Nephron (organoid): Measurements from ENCODE around the gene STAT1.

Experiments used
- H3K27ac Mint-ChIP-seq, 3 experiments: 2 replicates each; pipeline ENCODE4 v1.8.0; 2020; ENCODE audit warnings: mixed read lengths in 3 of 3, mild to moderate bottlenecking in 2 of 3, moderate library complexity in 1 of 3
- H3K27me3 Mint-ChIP-seq: 2 replicates; pipeline ENCODE4 v1.8.0; 2021; ENCODE audit warnings: low read depth, mild to moderate bottlenecking, moderate library complexity, mixed read lengths
- H3K36me3 Mint-ChIP-seq: 2 replicates; pipeline ENCODE4 v1.8.0; 2020; ENCODE audit warnings: low read depth, mixed read lengths
- H3K4me1 Mint-ChIP-seq: 2 replicates; pipeline ENCODE4 v1.8.0; 2020; ENCODE audit warnings: mixed read lengths
- H3K4me3 Mint-ChIP-seq, 3 experiments: 2 replicates each; pipeline ENCODE4 v1.8.0; 2020; ENCODE audit warnings: mild to moderate bottlenecking in 3 of 3, mixed read lengths in 3 of 3, moderate library complexity in 2 of 3
- H3K9me3 Mint-ChIP-seq: 2 replicates; pipeline ENCODE4 v1.8.0; 2020; ENCODE audit warnings: mixed read lengths
- CTCF ChIP-seq, 3 experiments: fragments of 200-600 bp; sonication (generic); IDR thresholded peaks; one replicate each; pipeline ENCODE4 v1.5.0; 2021; ENCODE audit warnings: antibody characterized with exemption in 3 of 3; ENCODE audit not compliant: unreplicated experiment in 3 of 3

STAT1 gene

GRCh38 chr2:190972846-190973245 lies 41.1 kb downstream of the STAT1 start:
- H3K9me3 Mint-ChIP-seq = no peaks in the 10 kb centered on the region
- H3K36me3 Mint-ChIP-seq = peaks cover 90% of the 10 kb centered on the region
- H3K27me3 Mint-ChIP-seq = no peaks in the 10 kb centered on the region
- H3K27ac Mint-ChIP-seq = no peak overlapping the region
- no peak for TF ChIP-seq CTCF (IDR thresholded peaks at IDR 0.05; ENCODE audit: unreplicated experiment in 3 of 3)
- no peak overlapping the region for H3K4me3 Mint-ChIP-seq
- H3K4me1 Mint-ChIP-seq = peaks cover 3% of the 10 kb centered on the region

- TF ChIP-seq CTCF (IDR thresholded peaks at IDR 0.05; ENCODE audit: unreplicated experiment in 3 of 3) = no peak
- no peaks in the 10 kb centered on the region for H3K27me3 Mint-ChIP-seq
- no peak overlapping the region for H3K27ac Mint-ChIP-seq
- peaks cover 86% of the 10 kb centered on the region for H3K36me3 Mint-ChIP-seq
- no peak overlapping the region for H3K4me3 Mint-ChIP-seq
- H3K4me1 Mint-ChIP-seq = no peaks in the 10 kb centered on the region
- H3K9me3 Mint-ChIP-seq = no peaks in the 10 kb centered on the region
These were observed 41.8 kb downstream of the STAT1 start for GRCh38 chr2:190972213-190972612.

- H3K36me3 Mint-ChIP-seq = peaks cover 83% of the 10 kb centered on the region
- no peak for TF ChIP-seq CTCF (IDR thresholded peaks at IDR 0.05; ENCODE audit: unreplicated experiment in 3 of 3)
- no peaks in the 10 kb centered on the region for H3K4me1 Mint-ChIP-seq
These were observed 43.0 kb downstream of the STAT1 start for GRCh38 chr2:190970873-190971506.

GRCh38 chr2:190970160-190970559 lies 43.8 kb downstream of the STAT1 start:
- no peak for TF ChIP-seq CTCF (IDR thresholded peaks at IDR 0.05; ENCODE audit: unreplicated experiment in 3 of 3)
- Mint-ChIP-seq H3K4me1 (no peaks in the 10 kb centered on the region), H3K27me3 (no peaks in the 10 kb centered on the region), H3K4me3 (no peak overlapping the region), H3K36me3 (peaks cover 75% of the 10 kb centered on the region), H3K9me3 (no peaks in the 10 kb centered on the region), H3K27ac (no peak overlapping the region)

More at GRCh38 chr2:190970873-190971506, 43.0 kb downstream of the STAT1 start:
- H3K4me3 Mint-ChIP-seq = no peak overlapping the region
- H3K27me3 Mint-ChIP-seq = no peaks in the 10 kb centered on the region
- H3K27ac Mint-ChIP-seq = peak overlapping the region in 2 of 3 experiments; percentile 52
- H3K9me3 Mint-ChIP-seq = no peaks in the 10 kb centered on the region

- H3K36me3 Mint-ChIP-seq = peaks cover 71% of the 10 kb centered on the region
- H3K4me3 Mint-ChIP-seq = no peak overlapping the region
- no peaks in the 10 kb centered on the region for H3K4me1 Mint-ChIP-seq
- no peaks in the 10 kb centered on the region for H3K27me3 Mint-ChIP-seq
- no peak overlapping the region for H3K27ac Mint-ChIP-seq
- H3K9me3 Mint-ChIP-seq = no peaks in the 10 kb centered on the region
- no peak for TF ChIP-seq CTCF (IDR thresholded peaks at IDR 0.05; ENCODE audit: unreplicated experiment in 3 of 3)
These were observed 45.4 kb downstream of the STAT1 start for GRCh38 chr2:190968522-190968921.

- no peaks in the 10 kb centered on the region for H3K4me1 Mint-ChIP-seq
- no peaks in the 10 kb centered on the region for H3K27me3 Mint-ChIP-seq
These were observed 48.3 kb downstream of the STAT1 start for GRCh38 chr2:190965580-190966222.

More at GRCh38 chr2:190965580-190966222, 48.3 kb downstream of the STAT1 start:
- H3K4me3 Mint-ChIP-seq = no peak overlapping the region
- no peak for TF ChIP-seq CTCF (IDR thresholded peaks at IDR 0.05; ENCODE audit: unreplicated experiment in 3 of 3)
- no peaks in the 10 kb centered on the region for H3K9me3 Mint-ChIP-seq
- H3K36me3 Mint-ChIP-seq = peaks cover 55% of the 10 kb centered on the region
- no peak overlapping the region for H3K27ac Mint-ChIP-seq
